GM10248 (cell line): ENCODE results near the gene EAPP.

ENCODE experiments used
- CTCF ChIA-PET: fragments of 300-600 bp; sonication (Branson Sonifier 250); formaldehyde crosslinking; extraction: SDS; loops from one replicate; lab custom pipeline; 2021; ENCODE audit warnings: antibody characterized with exemption; lab: Yijun Ruan, JAX
- POLR2A ChIA-PET: fragments of 350-650 bp; sonication (Branson Sonifier 250); formaldehyde crosslinking; extraction: SDS; loops from one replicate; lab custom pipeline; 2020; ENCODE audit warnings: antibody characterized with exemption; lab: Yijun Ruan, JAX
- DNase-seq: peaks from one replicate; pipeline ENCODE4 v3.0.0; 2012; ENCODE audit errors: extremely low spot score
- TF ChIP-seq, protein P1 (sequence below): IDR thresholded peaks from 2 replicates; pipeline ENCODE4 v1.5.1; 2012; ENCODE audit warnings: mild to moderate bottlenecking, low read depth; ENCODE audit errors: extremely low read depth, missing control alignments, control extremely low read depth

Gene EAPP

DNA sequence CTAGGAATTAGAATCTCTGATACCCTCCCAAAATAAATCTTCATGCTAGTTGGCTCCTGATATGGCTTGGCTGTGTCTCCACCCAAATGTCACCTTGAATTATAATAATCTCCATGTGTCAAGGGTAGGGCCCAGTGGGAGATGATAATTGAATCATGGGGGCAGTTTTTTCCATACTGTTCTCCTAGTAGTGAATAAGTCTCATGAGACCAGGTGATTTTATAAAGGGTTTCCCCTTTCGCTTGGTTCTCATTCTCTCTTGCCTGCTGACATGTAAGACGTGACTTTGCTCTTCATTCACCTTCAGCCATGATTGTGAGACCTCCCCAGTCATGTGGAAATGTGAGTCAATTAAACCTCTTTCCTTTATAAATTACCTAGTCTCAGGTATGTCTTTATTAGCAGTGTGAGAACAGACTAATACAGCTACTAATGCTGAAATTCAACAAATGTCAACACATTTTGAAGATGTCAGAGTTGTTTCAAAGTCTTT is 65.3 kb downstream of the EAPP start:
- CTCF ChIA-PET: no interaction called here
- POLR2A ChIA-PET: interaction anchor here (0.7 kb wide), 1 partner anchor 10 kb away, joined by 5 read pairs; no protein-coding TSS in a partner anchor

DNA sequence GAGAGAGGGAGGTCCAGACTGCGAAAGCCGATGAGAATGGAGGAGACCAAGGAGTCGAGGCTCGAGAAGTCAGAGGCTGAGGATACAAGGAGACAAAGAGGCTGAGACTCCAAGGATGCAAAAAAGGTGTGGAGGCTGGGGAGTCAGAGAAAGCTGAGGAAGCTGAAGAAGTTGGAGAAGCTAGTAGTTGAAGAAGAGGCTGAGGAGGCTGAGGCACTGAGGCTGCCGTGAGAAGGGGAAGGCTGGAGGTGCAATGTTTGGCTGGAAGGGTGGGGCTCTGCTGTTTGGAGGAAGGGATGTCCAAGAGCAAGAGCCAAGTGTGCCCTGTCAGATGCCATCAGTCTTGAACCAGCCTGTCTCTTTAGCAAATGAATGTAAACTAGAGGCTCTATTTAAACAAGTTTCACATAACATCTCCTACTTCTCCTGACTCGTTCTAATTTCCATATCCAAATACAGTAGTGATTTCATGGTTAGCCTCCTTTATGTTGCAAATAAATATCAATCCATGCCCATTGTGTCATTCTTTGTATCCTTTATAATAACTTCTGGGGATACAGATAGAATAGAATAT is 66.7 kb downstream of the EAPP start:
- ChIA-PET CTCF (no interaction called here), POLR2A (no interaction called here)
- TF ChIP-seq, protein P1, sequence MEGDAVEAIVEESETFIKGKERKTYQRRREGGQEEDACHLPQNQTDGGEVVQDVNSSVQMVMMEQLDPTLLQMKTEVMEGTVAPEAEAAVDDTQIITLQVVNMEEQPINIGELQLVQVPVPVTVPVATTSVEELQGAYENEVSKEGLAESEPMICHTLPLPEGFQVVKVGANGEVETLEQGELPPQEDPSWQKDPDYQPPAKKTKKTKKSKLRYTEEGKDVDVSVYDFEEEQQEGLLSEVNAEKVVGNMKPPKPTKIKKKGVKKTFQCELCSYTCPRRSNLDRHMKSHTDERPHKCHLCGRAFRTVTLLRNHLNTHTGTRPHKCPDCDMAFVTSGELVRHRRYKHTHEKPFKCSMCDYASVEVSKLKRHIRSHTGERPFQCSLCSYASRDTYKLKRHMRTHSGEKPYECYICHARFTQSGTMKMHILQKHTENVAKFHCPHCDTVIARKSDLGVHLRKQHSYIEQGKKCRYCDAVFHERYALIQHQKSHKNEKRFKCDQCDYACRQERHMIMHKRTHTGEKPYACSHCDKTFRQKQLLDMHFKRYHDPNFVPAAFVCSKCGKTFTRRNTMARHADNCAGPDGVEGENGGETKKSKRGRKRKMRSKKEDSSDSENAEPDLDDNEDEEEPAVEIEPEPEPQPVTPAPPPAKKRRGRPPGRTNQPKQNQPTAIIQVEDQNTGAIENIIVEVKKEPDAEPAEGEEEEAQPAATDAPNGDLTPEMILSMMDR: no peak
- DNase-seq: no peak

More for the DNA sequence above, 65.3 kb downstream of the EAPP start:
- no peak for DNase-seq
- TF ChIP-seq, protein P1: no peak

DNA sequence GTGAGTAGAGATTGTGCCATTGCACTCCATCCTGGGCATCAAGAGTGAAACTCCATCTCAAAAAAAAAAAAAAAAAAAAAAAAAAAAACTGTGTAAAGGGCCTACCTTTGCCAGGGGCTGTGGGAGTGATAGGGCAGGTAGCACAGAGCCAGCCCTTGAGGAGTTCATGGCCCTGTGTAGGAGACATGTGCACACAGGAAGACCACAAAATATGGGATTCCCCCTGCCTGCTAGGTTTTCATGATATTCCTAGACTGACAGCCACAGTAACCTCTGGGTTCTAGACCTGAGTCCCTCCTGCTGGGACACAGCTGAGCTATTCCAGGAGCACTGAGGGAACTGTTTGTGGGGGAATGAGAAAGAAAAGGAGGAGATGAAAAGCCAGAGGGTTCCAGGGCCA is 69.2 kb downstream of the EAPP start:
- no peak for DNase-seq
- TF ChIP-seq, protein P1: no peak
- CTCF ChIA-PET: no interaction called here
- POLR2A ChIA-PET: no interaction called here

DNA sequence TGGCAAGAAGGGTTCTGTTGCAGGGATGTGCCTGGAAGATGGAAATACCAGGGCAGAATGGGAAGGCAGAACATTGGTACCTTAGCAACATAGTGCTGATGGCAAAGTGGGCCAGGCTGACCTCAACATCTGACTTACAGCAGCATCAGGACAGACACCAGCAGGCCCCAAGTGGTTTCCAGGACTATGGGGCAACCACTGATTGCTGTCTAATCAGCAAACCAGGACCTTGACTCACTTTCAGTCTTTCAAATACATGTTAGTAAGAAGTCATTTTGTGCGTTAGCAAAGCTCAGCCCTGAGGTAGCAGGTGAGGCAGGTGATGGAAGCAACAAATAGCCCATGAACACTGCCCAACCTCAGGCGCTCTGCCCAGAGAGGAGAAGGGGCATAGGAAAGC is 72.8 kb downstream of the EAPP start:
- POLR2A ChIA-PET: no interaction called here
- no peak for DNase-seq
- CTCF ChIA-PET: interaction anchor here (1.0 kb wide), 1 partner anchor 12 kb away, joined by 3 read pairs; no protein-coding TSS in a partner anchor
- TF ChIP-seq, protein P1: no peak
